Lung microvascular endothelial cell (primary cell): ENCODE results near the gene FMO5. TPM values are rescaled to one million over a fixed set of nuclear protein-coding genes. Genes with fewer than 3 reads are reported as not detected.
"Not testable (repeated sequence)": the region's sequence is repeated elsewhere in the genome, so short reads cannot be mapped to it uniquely, and the experiment has no call there.

Experiments
- DNase-seq, 2 donors: peaks; one replicate each; pipeline versions ENCODE4 v3.0.0 to v3.0.0-alpha.2; 2010; ENCODE audit warnings: low read depth in 2 of 2
- total RNA-seq: library from RNA; depleted of rRNA; stranded (reverse); fragments of >200 nt; gene quantifications from 2 replicates; pipeline ENCODE4 v1.2.1, GENCODE V29; 2014

Gene FMO5
- total RNA-seq, 1 donor from 2014 or later: 2.6 TPM

DNA sequence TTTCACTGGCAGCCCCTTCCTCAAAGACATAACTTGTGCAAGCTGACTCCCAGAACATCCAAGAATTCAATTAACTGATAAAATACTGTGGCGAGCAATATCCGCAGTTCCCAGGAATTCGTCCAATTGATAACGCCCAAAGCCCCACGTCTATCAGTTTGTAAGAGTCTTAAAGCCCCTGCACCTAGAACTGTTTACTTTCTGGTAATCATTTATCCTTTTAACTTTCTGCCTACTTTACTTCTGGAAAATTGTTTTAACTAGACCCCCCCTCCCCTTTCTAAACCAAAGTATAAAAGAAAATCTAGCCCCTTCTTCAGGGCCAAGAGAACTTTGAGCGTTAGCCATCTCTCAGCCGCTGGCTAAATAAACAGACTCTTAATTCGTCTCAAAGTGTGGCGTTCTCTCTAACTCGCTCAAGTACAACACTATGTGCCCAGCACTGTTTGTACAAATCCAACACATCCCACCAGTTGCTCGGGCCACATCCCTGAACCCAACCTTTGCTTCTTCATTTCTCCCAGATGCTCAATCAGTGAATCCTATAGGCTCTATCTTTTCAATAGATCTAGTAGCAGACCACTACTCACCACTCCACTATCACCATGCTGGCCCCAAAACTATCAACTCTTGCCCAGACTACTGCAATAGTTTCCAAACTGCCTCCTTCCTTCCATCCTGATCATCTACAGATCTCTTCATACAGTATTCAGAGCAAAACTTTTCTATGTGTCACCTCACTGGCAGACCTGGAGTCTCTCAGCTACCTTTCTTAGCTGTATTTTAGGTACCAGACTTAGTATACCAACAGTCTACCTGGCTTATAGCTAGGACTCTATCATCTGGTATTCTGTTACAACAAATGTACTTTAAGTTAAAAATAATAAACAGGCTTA, 14.0 kb upstream of the FMO5 start:
- no peak for DNase-seq

DNA sequence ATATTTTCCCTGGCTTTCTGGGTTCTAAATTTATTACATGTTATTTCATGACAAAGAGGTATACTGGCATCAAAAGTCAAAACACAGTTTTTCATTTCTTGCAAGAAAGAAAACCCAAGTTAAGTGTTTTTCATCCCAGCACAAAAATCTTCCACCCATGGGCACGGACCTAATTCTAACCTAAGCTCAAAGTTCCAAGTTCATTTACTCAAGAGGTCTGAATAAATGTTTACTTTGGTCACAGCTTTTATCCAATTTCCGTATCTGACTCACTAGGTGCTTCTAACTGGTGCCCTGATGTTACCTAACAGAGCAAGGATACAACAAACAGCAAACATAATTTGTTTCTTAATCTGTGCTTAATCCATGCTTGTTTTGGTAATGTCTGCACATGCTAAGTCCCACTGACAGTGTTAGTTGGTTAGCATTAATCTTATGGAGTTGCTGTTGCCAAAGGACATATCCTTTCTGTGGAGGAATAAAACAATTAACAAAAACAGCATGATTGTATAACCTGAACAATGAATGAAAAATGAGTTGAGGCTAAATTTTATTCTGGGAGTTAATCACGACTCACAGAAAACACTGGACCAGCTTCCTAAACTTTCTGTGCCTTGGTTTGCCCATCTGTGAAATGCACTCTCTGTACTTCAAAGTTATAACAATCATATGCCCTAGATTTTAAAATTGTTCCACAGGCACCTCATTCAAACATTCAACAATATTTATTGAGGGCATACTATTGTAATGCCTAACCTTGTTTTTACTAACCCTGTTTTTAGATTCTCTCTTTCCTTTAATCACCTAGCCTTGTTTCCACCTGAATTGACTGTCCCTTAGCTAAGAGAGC, 13.1 kb upstream of the FMO5 start:
- no peak for DNase-seq

GRCh38 chr1:147236959-147237791, 12.0 kb upstream of the FMO5 start:
- no peak for DNase-seq

DNA sequence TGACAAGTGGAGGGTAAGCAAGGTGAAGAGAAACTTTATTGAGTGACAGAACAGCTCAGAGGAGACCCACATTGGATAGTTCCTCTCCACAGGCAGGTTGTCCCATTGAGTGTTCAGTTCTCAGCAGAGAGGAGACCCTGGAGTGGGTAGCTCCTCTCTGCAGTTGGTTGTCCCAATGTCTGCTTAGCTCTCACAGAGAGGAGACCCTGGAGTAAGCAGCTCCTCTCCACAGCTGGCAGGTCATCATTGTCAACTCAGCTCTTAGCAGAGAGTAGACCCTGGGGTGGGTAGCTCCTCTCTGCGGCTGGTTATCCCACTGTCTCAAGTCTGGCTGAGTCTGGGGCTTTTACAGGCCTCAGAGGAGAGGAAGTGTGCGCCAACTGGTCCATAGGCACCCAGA, 11.3 kb upstream of the FMO5 start:
- DNase-seq: no peak

- DNase-seq: no peak
These were observed 10.7 kb upstream of the FMO5 start for GRCh38 chr1:147235822-147236221.

- DNase-seq: not testable (repeated sequence)
These were observed 8.8 kb upstream of the FMO5 start for GRCh38 chr1:147233903-147234302.

DNA sequence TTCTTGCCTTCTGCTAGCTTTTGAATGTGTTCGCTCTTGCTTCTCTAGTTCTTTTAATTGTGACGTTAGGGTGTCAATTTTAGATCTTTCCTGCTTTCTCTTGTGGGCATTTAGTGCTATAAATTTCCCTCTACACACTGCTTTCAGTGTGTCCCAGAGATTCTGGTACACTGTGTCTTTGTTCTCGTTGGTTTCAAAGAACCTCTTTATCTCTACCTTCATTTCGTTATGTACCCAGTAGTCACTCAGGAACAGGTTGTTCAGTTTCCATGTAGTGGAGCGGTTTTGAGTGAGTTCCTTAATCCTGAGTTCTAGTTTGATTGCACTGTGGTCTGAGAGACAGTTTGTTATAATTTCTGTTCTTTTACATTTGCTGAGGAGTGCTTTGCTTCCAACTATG, 5.9 kb upstream of the FMO5 start:
- not testable (repeated sequence) for DNase-seq

GRCh38 chr1:147223740-147224615, 1.2 kb downstream of the FMO5 start:
- DNase-seq: no peak

- no peak for DNase-seq
These were observed 6.5 kb downstream of the FMO5 start for GRCh38 chr1:147218606-147219005.

GRCh38 chr1:147217141-147217540, 8.0 kb downstream of the FMO5 start:
- DNase-seq: no peak

GRCh38 chr1:147216124-147216523, 9.0 kb downstream of the FMO5 start:
- no peak for DNase-seq

DNA sequence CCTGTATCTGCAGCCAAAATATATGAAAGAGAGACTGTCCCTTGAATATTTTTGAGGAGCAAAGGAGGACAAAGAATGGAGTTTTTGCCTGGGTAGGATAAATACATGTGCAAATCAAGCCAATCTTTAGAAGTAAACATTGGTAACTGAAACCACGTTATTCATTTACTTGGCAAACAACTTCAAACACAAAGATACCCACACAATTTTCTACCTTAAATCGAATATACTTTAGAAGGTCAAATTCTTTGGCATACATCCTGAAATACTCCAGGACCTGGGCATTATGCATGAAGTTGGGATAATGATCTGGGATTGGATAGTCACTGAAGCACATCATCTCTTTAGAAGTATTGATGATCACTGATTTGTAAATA, 9.6 kb downstream of the FMO5 start:
- no peak for DNase-seq

DNA sequence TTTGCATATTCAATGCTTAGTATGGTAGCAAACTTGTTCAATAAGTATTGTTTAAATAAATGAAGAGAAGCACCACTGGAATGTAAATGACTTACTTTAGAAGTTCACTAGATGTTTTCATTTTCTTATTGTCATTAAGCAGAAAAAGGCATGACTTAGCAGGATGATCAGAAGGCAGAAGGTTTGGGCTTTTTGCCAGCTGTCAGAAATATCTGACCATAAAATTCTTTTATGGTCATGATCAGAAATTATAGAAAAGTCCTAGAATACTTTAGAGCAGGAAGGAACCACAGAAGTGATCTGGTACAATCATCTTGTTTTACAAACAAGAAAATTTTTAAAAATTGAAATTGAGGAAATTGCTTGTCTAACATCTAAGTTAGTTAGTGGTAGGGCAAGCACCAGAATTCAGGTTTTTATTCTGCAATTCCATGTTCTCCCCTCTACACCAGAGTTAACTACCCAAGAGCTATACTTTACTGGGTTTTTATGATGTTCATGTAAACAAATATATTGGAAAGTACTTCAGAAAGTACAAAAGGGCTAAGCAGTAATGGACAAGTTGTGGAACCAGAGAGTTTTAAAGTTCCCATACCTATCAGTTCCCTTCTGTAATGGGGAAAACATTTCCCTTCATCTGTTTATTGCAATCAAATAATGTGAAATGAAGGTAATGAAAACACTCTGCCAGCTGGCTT, 10.1 kb downstream of the FMO5 start:
- no peak for DNase-seq

DNA sequence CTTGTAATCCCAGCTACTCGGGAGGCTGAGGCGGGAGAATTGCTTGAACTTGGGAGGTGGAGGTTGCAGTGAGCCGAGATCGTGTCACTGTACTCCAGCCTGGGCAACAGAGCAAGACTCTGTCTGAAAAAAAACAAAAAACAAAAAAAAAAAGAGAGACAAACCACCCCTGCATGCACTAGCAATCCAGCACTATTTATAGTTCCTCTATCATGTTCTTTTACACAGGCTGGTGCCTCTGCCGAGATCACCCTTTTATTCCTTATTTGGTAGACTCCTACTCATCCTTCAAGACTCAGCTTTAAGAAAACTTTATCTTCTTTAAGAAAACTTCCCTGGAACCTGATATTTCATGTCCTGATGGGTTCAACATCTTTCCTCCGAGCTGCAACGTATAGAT, 10.8 kb downstream of the FMO5 start:
- no peak for DNase-seq

GRCh38 chr1:147213271-147213670, 11.9 kb downstream of the FMO5 start:
- DNase-seq: no peak

- no peak for DNase-seq
These were observed 13.6 kb downstream of the FMO5 start for GRCh38 chr1:147211577-147211976.

DNA sequence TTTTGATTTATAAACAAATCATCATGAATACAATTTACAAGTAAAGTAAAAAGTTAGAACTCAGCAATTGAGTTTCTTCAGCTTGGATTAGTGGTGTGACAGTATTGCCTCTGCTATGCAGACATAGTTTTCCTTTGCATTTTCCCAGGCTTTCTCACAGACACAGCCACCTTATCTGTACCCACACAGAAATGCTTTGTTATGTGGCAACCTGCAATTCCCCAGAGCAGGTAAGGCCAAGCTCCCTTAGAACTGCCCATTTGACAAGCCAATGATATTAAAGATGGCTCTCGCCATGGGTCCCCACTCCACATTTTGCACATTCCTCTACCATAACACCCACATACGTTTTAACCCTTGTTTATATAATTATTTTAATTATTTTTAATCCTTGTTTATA, 14.2 kb downstream of the FMO5 start:
- DNase-seq: no peak

GRCh38 chr1:147209825-147210821, 15.0 kb downstream of the FMO5 start:
- DNase-seq: no peak

DNA sequence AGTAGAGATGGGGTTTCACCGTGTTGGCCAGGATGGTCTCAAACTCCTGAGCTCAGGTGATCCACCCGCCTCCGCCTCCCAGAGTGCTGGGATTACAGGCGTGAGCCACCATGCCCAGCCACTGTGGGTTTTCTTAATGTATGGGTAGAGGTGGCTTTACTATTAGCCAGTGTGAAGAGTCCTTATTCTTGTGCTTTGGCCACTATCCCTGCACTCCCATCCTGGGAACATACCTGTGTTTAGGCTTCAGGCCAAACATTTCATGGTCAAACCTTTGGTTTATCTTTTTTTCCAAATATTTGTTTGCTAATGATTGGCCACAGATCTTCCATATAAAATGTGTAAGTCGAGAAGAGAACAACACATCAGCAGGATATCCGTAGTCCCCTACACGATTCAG, 16.5 kb downstream of the FMO5 start:
- DNase-seq: no peak
